ENCODE data around the gene LTBP1. TPM values are rescaled to one million over a fixed set of nuclear protein-coding genes. Genes with fewer than 3 reads are reported as not detected.

LTBP1 gene
- total RNA-seq, 1 experiment from 2014 or later: 28.5 TPM

- no peaks in the 10 kb centered on the region for H3K9me3 Mint-ChIP-seq
- Histone ChIP-seq H3K4ac (ENCODE audit: low read depth, low read length) (no peak overlapping the region), H3K23ac (ENCODE audit: insufficient read length, low read depth, low read length) (no peak overlapping the region), H4K5ac (ENCODE audit: insufficient read length, low read depth, low read length) (no peak overlapping the region), H3K9ac (ENCODE audit: extremely low read depth, insufficient read length, low read length) (no peak overlapping the region), H3K56ac (ENCODE audit: insufficient read length, low read depth, low read length) (no peak overlapping the region), H3K4me1 (ENCODE audit: insufficient read depth, low read length) (no peaks in the 10 kb centered on the region), H4K8ac (replicated peaks; ENCODE audit: insufficient read length, low read depth, low read length) (no peak overlapping the region), H2BK120ac (ENCODE audit: low read depth, low read length, poor library complexity, severe bottlenecking) (no peak overlapping the region), H2BK12ac (ENCODE audit: insufficient read length, low read depth, low read length) (no peak overlapping the region), H3K27ac (ENCODE audit: insufficient read length, low read depth, low read length) (no peak overlapping the region), H3K79me2 (ENCODE audit: insufficient read depth, low read length) (no peaks in the 10 kb centered on the region), H2AFZ (ENCODE audit: low read length) (no peak overlapping the region), H3T11ph (ENCODE audit: low read length) (no peak overlapping the region), H3K9me3 (ENCODE audit: control insufficient read depth, low read depth, low read length) (no peaks in the 10 kb centered on the region), H3K4me2 (ENCODE audit: insufficient read depth, insufficient read length, low read length) (no peak overlapping the region), H4K20me1 (ENCODE audit: control insufficient read depth, insufficient read depth, insufficient read length) (no peaks in the 10 kb centered on the region), H3K79me1 (ENCODE audit: insufficient read depth, low read depth, low read length, poor library complexity, severe bottlenecking) (no peaks in the 10 kb centered on the region), H2BK20ac (ENCODE audit: low read depth, low read length, poor library complexity, severe bottlenecking) (no peak overlapping the region), H2AK5ac (ENCODE audit: insufficient read length, low read length) (no peak overlapping the region), H4K91ac (ENCODE audit: insufficient read length, low read depth, low read length) (no peak overlapping the region), H3K18ac (ENCODE audit: insufficient read length, low read depth, low read length) (no peak overlapping the region), H3K23me2 (ENCODE audit: insufficient read length, low read depth, low read length, poor library complexity, severe bottlenecking) (no peaks in the 10 kb centered on the region), H3K27me3 (ENCODE audit: insufficient read depth, low read length) (no peaks in the 10 kb centered on the region), H2BK5ac (ENCODE audit: insufficient read length, low read length) (no peak overlapping the region), H2BK15ac (ENCODE audit: low read depth, low read length) (no peak overlapping the region), H3K14ac (ENCODE audit: insufficient read depth, low read length) (no peak overlapping the region)
- TF ChIP-seq CTCF (conservative IDR thresholded peaks at IDR 0.05): no peak
- no peak overlapping the region for H3K4me3 Mint-ChIP-seq
- no peak for DNase-seq
- H3K27me3 Mint-ChIP-seq (ENCODE audit: low read depth): no peaks in the 10 kb centered on the region
- no CpG with 5 or more reads among the region's 8 CpGs for WGBS (ENCODE audit: extremely low coverage, insufficient read length, low lambda C conversion rate)
- H3K27ac Mint-ChIP-seq: no peak overlapping the region; a peak in 1 of 7 replicates
- peaks cover 2 to 8% of the 10 kb centered on the region in 2 experiments for H3K4me1 Mint-ChIP-seq
- no peaks in the 10 kb centered on the region for H3K36me3 Mint-ChIP-seq (ENCODE audit: insufficient read depth in 1 of 3, low read depth in 3 of 3)
Measured at GRCh38 chr2:33371304-33372090, 424.7 kb downstream of the LTBP1 start.
